SK-N-MC (cell line): ENCODE data around the gene DRICH1.

Experiments used
- DNase-seq: peaks from one replicate; pipeline ENCODE4 v3.0.0-alpha.2; 2011; ENCODE audit warnings: low read depth, low spot score
- H3K27ac ChIP-seq: fragments of 200-600 bp; sonication (generic); 2 replicates; pipeline ENCODE4 v1.5.1; 2016; ENCODE audit warnings: mixed run types
- H3K36me3 ChIP-seq: fragments of 200-600 bp; sonication (generic); 2 replicates; pipeline ENCODE4 v1.6.1; 2017; ENCODE audit warnings: antibody characterized with exemption, low read length, mixed read lengths; ENCODE audit not compliant: insufficient read depth
- H3K4me3 ChIP-seq: fragments of 200-600 bp; sonication (generic); 2 replicates; pipeline ENCODE4 v1.5.1; 2016
- H3K9ac ChIP-seq: fragments of 200-600 bp; sonication (generic); 2 replicates; pipeline ENCODE4 v1.8.0; 2017; ENCODE audit warnings: mixed run types, mixed read lengths; ENCODE audit not compliant: insufficient read length
- H3K9me3 ChIP-seq: fragments of 200-600 bp; sonication (generic); 2 replicates; pipeline ENCODE4 v1.6.1; 2017; ENCODE audit warnings: low read depth, mild to moderate bottlenecking, antibody characterized with exemption, low read length, moderate library complexity, mixed read lengths
- EZH2 ChIP-seq: fragments of 200-600 bp; sonication (generic); IDR thresholded peaks from one replicate; pipeline ENCODE4 v1.6.1; 2017; ENCODE audit warnings: antibody characterized with exemption
- FOXP2 ChIP-seq: optimal IDR thresholded peaks from 2 replicates; pipeline ENCODE3; 2011; ENCODE audit warnings: mild to moderate bottlenecking, moderate library complexity; ENCODE audit not compliant: insufficient read depth; ENCODE audit errors: extremely low read length, control extremely low read depth
- POLR2AphosphoS5 ChIP-seq: IDR thresholded peaks from 2 replicates; pipeline ENCODE4 v1.6.1; 2012; ENCODE audit warnings: mild to moderate bottlenecking, low read depth, low read length, borderline replicate concordance

The DRICH1 gene

GRCh38 chr22:23583153-23583552 is 49.0 kb downstream of the DRICH1 start:
- no peak for TF ChIP-seq POLR2AphosphoS5
- Histone ChIP-seq H3K36me3 (no peaks in the 10 kb centered on the region), H3K9me3 (no peaks in the 10 kb centered on the region), H3K9ac (no peak overlapping the region), H3K27ac (no peak overlapping the region), H3K4me3 (no peak overlapping the region)
- no peak for DNase-seq

- DNase-seq: no peak
- no peak for TF ChIP-seq EZH2
- no peak for TF ChIP-seq POLR2AphosphoS5
- TF ChIP-seq FOXP2: no peak
- Histone ChIP-seq H3K36me3 (no peaks in the 10 kb centered on the region), H3K4me3 (no peak overlapping the region), H3K9me3 (no peaks in the 10 kb centered on the region), H3K27ac (no peak overlapping the region), H3K9ac (no peak overlapping the region)
Measured at GRCh38 chr22:23581260-23581650, 50.9 kb downstream of the DRICH1 start.

- Histone ChIP-seq H3K36me3 (no peaks in the 10 kb centered on the region), H3K9me3 (no peaks in the 10 kb centered on the region), H3K27ac (no peak overlapping the region), H3K4me3 (no peak overlapping the region), H3K9ac (no peak overlapping the region)
- no peak for DNase-seq
- no peak for TF ChIP-seq EZH2
- TF ChIP-seq POLR2AphosphoS5: no peak
- no peak for TF ChIP-seq FOXP2
Measured at GRCh38 chr22:23580576-23581259, 51.4 kb downstream of the DRICH1 start.

- TF ChIP-seq EZH2 (no peak), POLR2AphosphoS5 (no peak), FOXP2 (no peak)
- no peak within 1 kb of the TSS for H3K27ac ChIP-seq
- H3K4me3 ChIP-seq: no peak within 1 kb of the TSS
- no peak within 1 kb of the TSS for H3K9ac ChIP-seq
- no peak for DNase-seq
- H3K9me3 ChIP-seq: no peaks in the 10 kb centered on the region
- no peaks in the 10 kb centered on the region for H3K36me3 ChIP-seq
Measured at GRCh38 chr22:23579870-23580575, 52.1 kb downstream of the DRICH1 start, which contains the start of gene IGLL1. TSS of gene IGLL1 (minus strand) at chr22:23580290. CDS start at chr22:23580190, 100 bp downstream.

GRCh38 chr22:23579280-23579679 is 52.8 kb downstream of the DRICH1 start:
- Histone ChIP-seq H3K4me3 (no peak overlapping the region), H3K27ac (no peak overlapping the region), H3K9ac (no peak overlapping the region), H3K36me3 (no peaks in the 10 kb centered on the region), H3K9me3 (no peaks in the 10 kb centered on the region)
- TF ChIP-seq POLR2AphosphoS5: no peak
- TF ChIP-seq FOXP2: no peak
- no peak for TF ChIP-seq EZH2
- DNase-seq: no peak

- Histone ChIP-seq H3K36me3 (no peaks in the 10 kb centered on the region), H3K4me3 (no peak overlapping the region), H3K9ac (no peak overlapping the region), H3K9me3 (no peaks in the 10 kb centered on the region), H3K27ac (no peak overlapping the region)
- no peak for DNase-seq
- TF ChIP-seq EZH2: no peak
- TF ChIP-seq POLR2AphosphoS5: no peak
- TF ChIP-seq FOXP2: no peak
Measured at GRCh38 chr22:23578306-23578705, 53.8 kb downstream of the DRICH1 start.

GRCh38 chr22:23576681-23577080 is 55.4 kb downstream of the DRICH1 start:
- no peak for DNase-seq
- no peaks in the 10 kb centered on the region for H3K9me3 ChIP-seq

GRCh38 chr22:23575601-23576000 is 56.5 kb downstream of the DRICH1 start:
- TF ChIP-seq FOXP2 (no peak), POLR2AphosphoS5 (no peak), EZH2 (no peak)
- Histone ChIP-seq H3K9ac (no peak overlapping the region), H3K27ac (no peak overlapping the region), H3K9me3 (no peaks in the 10 kb centered on the region), H3K4me3 (no peak overlapping the region), H3K36me3 (no peaks in the 10 kb centered on the region)
- no peak for DNase-seq

More at GRCh38 chr22:23576681-23577080, 55.4 kb downstream of the DRICH1 start:
- TF ChIP-seq POLR2AphosphoS5 (no peak), FOXP2 (no peak), EZH2 (no peak)
- no peak overlapping the region for H3K9ac ChIP-seq
- H3K4me3 ChIP-seq: no peak overlapping the region
- H3K27ac ChIP-seq: no peak overlapping the region
- no peaks in the 10 kb centered on the region for H3K36me3 ChIP-seq
